Hematopoietic multipotent progenitor cell treated with erythropoietin and hydrocortisone succinate and interleukin-3 and kit ligand, for 6 days (in vitro differentiated cells): ENCODE results near the gene EEPD1.

Source experiments
- DNase-seq: peaks from one replicate; pipeline ENCODE4 v3.0.0-alpha.2; 2015

Gene EEPD1

GRCh38 chr7:36192053-36192824, 39.2 kb downstream of the EEPD1 start:
- peak; percentile 74 for DNase-seq

GRCh38 chr7:36192877-36193276, 39.8 kb downstream of the EEPD1 start:
- no peak for DNase-seq

GRCh38 chr7:36198854-36199266, 45.8 kb downstream of the EEPD1 start:
- DNase-seq = peak; percentile 46

- no peak for DNase-seq
Observed at GRCh38 chr7:36199329-36199728, 46.3 kb downstream of the EEPD1 start.

GRCh38 chr7:36201122-36201723, 48.2 kb downstream of the EEPD1 start:
- DNase-seq = no peak

GRCh38 chr7:36202398-36202797, 49.3 kb downstream of the EEPD1 start:
- peak; percentile 56 for DNase-seq

- peak; percentile 19 for DNase-seq
Observed at GRCh38 chr7:36203071-36203790, 50.2 kb downstream of the EEPD1 start.

GRCh38 chr7:36204044-36204663, 51.1 kb downstream of the EEPD1 start:
- DNase-seq = no peak

- no peak for DNase-seq
Observed at GRCh38 chr7:36204929-36205635, 52.0 kb downstream of the EEPD1 start.

- no peak for DNase-seq
Observed at GRCh38 chr7:36205803-36206202, 52.7 kb downstream of the EEPD1 start.

GRCh38 chr7:36207451-36208291, 54.6 kb downstream of the EEPD1 start:
- peak; percentile 43 for DNase-seq

GRCh38 chr7:36208426-36208825, 55.4 kb downstream of the EEPD1 start:
- peak; percentile 9 for DNase-seq

- peak; percentile 12 for DNase-seq
Observed at GRCh38 chr7:36208997-36209813, 56.2 kb downstream of the EEPD1 start.

- DNase-seq = no peak
Observed at GRCh38 chr7:36209814-36210183, 56.7 kb downstream of the EEPD1 start.

- no peak for DNase-seq
Observed at GRCh38 chr7:36210291-36210922, 57.4 kb downstream of the EEPD1 start.

- no peak for DNase-seq
Observed at GRCh38 chr7:36214608-36215456, 61.8 kb downstream of the EEPD1 start.

- DNase-seq = no peak
Observed at GRCh38 chr7:36215457-36215765, 62.4 kb downstream of the EEPD1 start.

GRCh38 chr7:36216063-36216684, 63.1 kb downstream of the EEPD1 start:
- DNase-seq = no peak
